CD4-positive, alpha-beta T cell treated with Interleukin-10 for 1 hour (primary cell): ENCODE results near the gene NDUFB7.
"Not testable (repeated sequence)": the region's sequence is repeated elsewhere in the genome, so short reads cannot be mapped to it uniquely, and the experiment has no call there.

Experiments
- DNase-seq: peaks from one replicate; pipeline ENCODE4 v3.0.0-alpha.2; 2020

NDUFB7 gene

GRCh38 chr19:14571695-14572490 is at the start of gene NDUFB7:
NDUFB7 (minus strand) TSS chr19:14572066; CDS start chr19:14572000, 66 bp downstream.
- peak; percentile 94 for DNase-seq

- no peak for DNase-seq
Observed at GRCh38 chr19:14619404-14619803, 47.5 kb upstream of the NDUFB7 start.

GRCh38 chr19:14616407-14616806 is 44.5 kb upstream of the NDUFB7 start:
- no peak for DNase-seq

- no peak for DNase-seq
Observed at GRCh38 chr19:14615623-14616022, 43.8 kb upstream of the NDUFB7 start.

GRCh38 chr19:14614099-14614412 is 42.2 kb upstream of the NDUFB7 start:
- peak; percentile 20 for DNase-seq

GRCh38 chr19:14613399-14614098 is 41.7 kb upstream of the NDUFB7 start:
- not testable (repeated sequence) for DNase-seq

- no peak for DNase-seq
Observed at GRCh38 chr19:14612657-14613056, 40.8 kb upstream of the NDUFB7 start.

GRCh38 chr19:14612242-14612641 is 40.4 kb upstream of the NDUFB7 start:
- not testable (repeated sequence) for DNase-seq

GRCh38 chr19:14611051-14611450 is 39.2 kb upstream of the NDUFB7 start:
- no peak for DNase-seq

- DNase-seq, result no peak
Observed at GRCh38 chr19:14606627-14607026, 34.8 kb upstream of the NDUFB7 start.

- DNase-seq, result no peak
Observed at GRCh38 chr19:14603990-14604387, 32.1 kb upstream of the NDUFB7 start.

GRCh38 chr19:14599548-14600147 is 27.8 kb upstream of the NDUFB7 start:
- no peak for DNase-seq

- DNase-seq, result no peak
Observed at GRCh38 chr19:14595558-14595957, 23.7 kb upstream of the NDUFB7 start.

- not testable (repeated sequence) for DNase-seq
Observed at GRCh38 chr19:14589433-14589832, 17.6 kb upstream of the NDUFB7 start.

GRCh38 chr19:14585187-14585586 is 13.3 kb upstream of the NDUFB7 start:
- DNase-seq, result not testable (repeated sequence)

- not testable (repeated sequence) for DNase-seq
Observed at GRCh38 chr19:14584372-14584771, 12.5 kb upstream of the NDUFB7 start.

GRCh38 chr19:14582894-14583340 is 11.1 kb upstream of the NDUFB7 start, which contains the start of gene CLEC17A:
CLEC17A (plus strand) TSS chr19:14583084; CDS start chr19:14583161, 77 bp downstream.
- peak; percentile 16 for DNase-seq

GRCh38 chr19:14580623-14581237 is 8.9 kb upstream of the NDUFB7 start:
- no peak for DNase-seq

GRCh38 chr19:14577885-14578427 is 6.1 kb upstream of the NDUFB7 start:
- no peak for DNase-seq

- DNase-seq, result no peak
Observed at GRCh38 chr19:14577264-14577663, 5.4 kb upstream of the NDUFB7 start.

- DNase-seq, result no peak
Observed at GRCh38 chr19:14576363-14576762, 4.5 kb upstream of the NDUFB7 start.

GRCh38 chr19:14575428-14575980 is 3.6 kb upstream of the NDUFB7 start:
- no peak for DNase-seq
